ENCODE data around the gene SMURF1.

Gene SMURF1

GRCh38 chr7:99036546-99037111 lies 107.3 kb downstream of the SMURF1 start:
- Mint-ChIP-seq H3K27me3 (no peaks in the 10 kb centered on the region), H3K36me3 (peaks cover 47 to 65% of the 10 kb centered on the region in 2 donors), H3K27ac (peak overlapping the region; percentile 42), H3K4me3 (no peak overlapping the region), H3K9me3 (no peaks in the 10 kb centered on the region), H3K4me1 (no peaks in the 10 kb centered on the region)
- DNase-seq (no peak), ATAC-seq (replicated peaks) (peak in 1 of 2 donors; percentile 36)

GRCh38 chr7:99035723-99036545 lies 108.0 kb downstream of the SMURF1 start:
- H3K9me3 Mint-ChIP-seq = no peaks in the 10 kb centered on the region
- ATAC-seq (replicated peaks) (no peak), DNase-seq (no peak)
- H3K27ac Mint-ChIP-seq = peak overlapping the region; percentile 16
- H3K36me3 Mint-ChIP-seq = peaks cover 51 to 70% of the 10 kb centered on the region in 2 donors
- no peak overlapping the region for H3K4me3 Mint-ChIP-seq
- H3K27me3 Mint-ChIP-seq = no peaks in the 10 kb centered on the region
- no peaks in the 10 kb centered on the region for H3K4me1 Mint-ChIP-seq

- peak overlapping the region; percentile 16 for H3K27ac Mint-ChIP-seq
- H3K4me1 Mint-ChIP-seq = no peaks in the 10 kb centered on the region
- ATAC-seq (replicated peaks) (no peak), DNase-seq (no peak)
- no peak overlapping the region for H3K4me3 Mint-ChIP-seq
- no peaks in the 10 kb centered on the region for H3K27me3 Mint-ChIP-seq
- H3K9me3 Mint-ChIP-seq = no peaks in the 10 kb centered on the region
- H3K36me3 Mint-ChIP-seq = peaks cover 47 to 67% of the 10 kb centered on the region in 2 donors
Measured at GRCh38 chr7:99034932-99035722, 108.8 kb downstream of the SMURF1 start.

GRCh38 chr7:99033765-99034164 lies 110.1 kb downstream of the SMURF1 start:
- Mint-ChIP-seq H3K36me3 (peaks cover 42 to 71% of the 10 kb centered on the region in 2 donors), H3K27ac (no peak overlapping the region), H3K4me1 (no peaks in the 10 kb centered on the region), H3K9me3 (no peaks in the 10 kb centered on the region), H3K27me3 (no peaks in the 10 kb centered on the region), H3K4me3 (no peak overlapping the region)
- DNase-seq = no peak
- no peak for ATAC-seq (replicated peaks)

GRCh38 chr7:99032928-99033327 lies 111.0 kb downstream of the SMURF1 start:
- peaks cover 44 to 71% of the 10 kb centered on the region in 2 donors for H3K36me3 Mint-ChIP-seq
- DNase-seq = no peak

GRCh38 chr7:99031496-99031895 lies 112.4 kb downstream of the SMURF1 start:
- no peaks in the 10 kb centered on the region for H3K4me1 Mint-ChIP-seq
- H3K36me3 Mint-ChIP-seq = peaks cover 45 to 66% of the 10 kb centered on the region in 2 donors
- H3K9me3 Mint-ChIP-seq = no peaks in the 10 kb centered on the region
- no peaks in the 10 kb centered on the region for H3K27me3 Mint-ChIP-seq
- DNase-seq = no peak
- no peak for ATAC-seq (replicated peaks)
- no peak overlapping the region for H3K4me3 Mint-ChIP-seq
- H3K27ac Mint-ChIP-seq = no peak overlapping the region

More at GRCh38 chr7:99032928-99033327, 111.0 kb downstream of the SMURF1 start:
- Mint-ChIP-seq H3K27ac (no peak overlapping the region), H3K4me1 (no peaks in the 10 kb centered on the region), H3K9me3 (no peaks in the 10 kb centered on the region), H3K4me3 (no peak overlapping the region), H3K27me3 (no peaks in the 10 kb centered on the region)
- no peak for ATAC-seq (replicated peaks)

- Mint-ChIP-seq H3K4me3 (no peak overlapping the region), H3K27ac (no peak overlapping the region), H3K27me3 (no peaks in the 10 kb centered on the region), H3K4me1 (no peaks in the 10 kb centered on the region), H3K36me3 (peaks cover 40 to 62% of the 10 kb centered on the region in 2 donors), H3K9me3 (no peaks in the 10 kb centered on the region)
- no peak for ATAC-seq (replicated peaks)
- no peak for DNase-seq
Measured at GRCh38 chr7:99030951-99031350, 113.0 kb downstream of the SMURF1 start.

GRCh38 chr7:99030457-99030856 lies 113.5 kb downstream of the SMURF1 start:
- H3K27me3 Mint-ChIP-seq = no peaks in the 10 kb centered on the region
- peaks cover 37 to 57% of the 10 kb centered on the region in 2 donors for H3K36me3 Mint-ChIP-seq
- no peaks in the 10 kb centered on the region for H3K9me3 Mint-ChIP-seq
- H3K4me1 Mint-ChIP-seq = no peaks in the 10 kb centered on the region
- ATAC-seq (replicated peaks) = no peak
- H3K27ac Mint-ChIP-seq = no peak overlapping the region
- H3K4me3 Mint-ChIP-seq = no peak overlapping the region
- no peak for DNase-seq

GRCh38 chr7:99029466-99030435 lies 114.2 kb downstream of the SMURF1 start:
- Mint-ChIP-seq H3K36me3 (peaks cover 35 to 52% of the 10 kb centered on the region in 2 donors), H3K4me1 (no peaks in the 10 kb centered on the region), H3K9me3 (no peaks in the 10 kb centered on the region), H3K4me3 (no peak overlapping the region), H3K27ac (no peak overlapping the region), H3K27me3 (no peaks in the 10 kb centered on the region)
- ATAC-seq (replicated peaks) (no peak), DNase-seq (no peak)

- H3K4me1 Mint-ChIP-seq = peaks cover 0 to 1% of the 10 kb centered on the region in 2 donors
- H3K9me3 Mint-ChIP-seq = no peaks in the 10 kb centered on the region
- peak overlapping the region; percentile 81 for H3K27ac Mint-ChIP-seq
- H3K4me3 Mint-ChIP-seq = no peak overlapping the region
- H3K36me3 Mint-ChIP-seq = peaks cover 35 to 50% of the 10 kb centered on the region in 2 donors
- ATAC-seq (replicated peaks) (no peak), DNase-seq (no peak)
- H3K27me3 Mint-ChIP-seq = no peaks in the 10 kb centered on the region
Measured at GRCh38 chr7:99028261-99028973, 115.5 kb downstream of the SMURF1 start.

GRCh38 chr7:99027841-99028240 lies 116.1 kb downstream of the SMURF1 start:
- Mint-ChIP-seq H3K36me3 (peaks cover 40 to 56% of the 10 kb centered on the region in 2 donors), H3K27me3 (no peaks in the 10 kb centered on the region), H3K9me3 (no peaks in the 10 kb centered on the region), H3K27ac (no peak overlapping the region), H3K4me1 (peaks cover 2 to 6% of the 10 kb centered on the region in 2 donors), H3K4me3 (no peak overlapping the region)
- ATAC-seq (replicated peaks) (no peak), DNase-seq (no peak)

GRCh38 chr7:99027241-99027640 lies 116.7 kb downstream of the SMURF1 start:
- Mint-ChIP-seq H3K27ac (no peak overlapping the region), H3K4me1 (peaks cover 2 to 6% of the 10 kb centered on the region in 2 donors), H3K4me3 (no peak overlapping the region), H3K27me3 (no peaks in the 10 kb centered on the region), H3K36me3 (peaks cover 39 to 58% of the 10 kb centered on the region in 2 donors), H3K9me3 (no peaks in the 10 kb centered on the region)
- DNase-seq (no peak), ATAC-seq (replicated peaks) (no peak)

- no peak for ATAC-seq (replicated peaks)
- Mint-ChIP-seq H3K27ac (no peak overlapping the region), H3K4me3 (no peak overlapping the region), H3K27me3 (no peaks in the 10 kb centered on the region), H3K4me1 (peaks cover 6 to 28% of the 10 kb centered on the region in 2 donors), H3K36me3 (peaks cover 45 to 50% of the 10 kb centered on the region in 2 donors), H3K9me3 (no peaks in the 10 kb centered on the region)
- no peak for DNase-seq
Measured at GRCh38 chr7:99024066-99024465, 119.8 kb downstream of the SMURF1 start.

All from stimulated activated naive B cell treated with anti-CD40 and anti-IgM and Interleukin-4, amounts not matched to agents 10 μg/mL and 1 μg/mL and 100 μg/mL, for 72 hours (primary cell).